GM12801 (cell line): Measurements from ENCODE around the gene EPSTI1.

Experiments used
- CTCF ChIP-seq: IDR thresholded peaks from one replicate; pipeline ENCODE4 v1.5.1; 2011; ENCODE audit warnings: control low read depth; ENCODE audit not compliant: insufficient read length; ENCODE audit errors: extremely low read depth

EPSTI1 gene

GRCh38 chr13:42991898-42992763 lies at the start of gene EPSTI1:
EPSTI1 (minus strand) TSS chr13:42992241; CDS start chr13:42992165, 76 bp downstream.
- TF ChIP-seq CTCF: no peak

- no peak for TF ChIP-seq CTCF
Measured at GRCh38 chr13:43041369-43041921, 49.4 kb upstream of the EPSTI1 start.

GRCh38 chr13:43039966-43040365 lies 47.9 kb upstream of the EPSTI1 start:
- no peak for TF ChIP-seq CTCF

- TF ChIP-seq CTCF: no peak
Measured at GRCh38 chr13:43036351-43037250, 44.6 kb upstream of the EPSTI1 start.

- TF ChIP-seq CTCF: no peak
Measured at GRCh38 chr13:43033038-43033437, 41.0 kb upstream of the EPSTI1 start.

- TF ChIP-seq CTCF: no peak
Measured at GRCh38 chr13:43031881-43032280, 39.8 kb upstream of the EPSTI1 start.

- no peak for TF ChIP-seq CTCF
Measured at GRCh38 chr13:43030548-43030947, 38.5 kb upstream of the EPSTI1 start.
